Measurements from ENCODE around the gene ERG. TPM values are rescaled to one million over a fixed set of nuclear protein-coding genes. Genes with fewer than 3 reads are reported as not detected.

Gene ERG
- total and polyA plus RNA-seq, 2 of the 8 experiments (the other 6 are each of a cell fraction or from before 2014, with no cell fraction given) = 1.0 to 3.0 TPM

GRCh38 chr21:38479641-38480525 lies 18.4 kb downstream of the ERG start:
- H2AK5ac ChIP-seq (ENCODE audit: low read depth, low read length) = no peak overlapping the region
- H3K9ac ChIP-seq (replicated peaks in 1 of 4; ENCODE audit: extremely low read depth in 1 of 4, low read depth in 3 of 4, low read length in 3 of 4) = no peak overlapping the region
- CTCF ChIA-PET (ENCODE audit: partially characterized antibody) = no interaction called here
- H3K18ac ChIP-seq (ENCODE audit: extremely low read depth, low read length) = no peak overlapping the region
- no peak overlapping the region for H2BK120ac ChIP-seq (replicated peaks; ENCODE audit: low read depth, low read length)
- no peaks in the 10 kb centered on the region for H3K9me3 ChIP-seq (ENCODE audit: insufficient read depth in 2 of 2, low read depth in 1 of 2, low read length in 1 of 2)
- H3K27ac ChIP-seq (ENCODE audit: low read depth, low read length) = no peak overlapping the region
- H3K36me3 ChIP-seq (ENCODE audit: control insufficient read depth in 2 of 4, insufficient read depth in 4 of 4, low read length in 3 of 4) = no peaks in the 10 kb centered on the region
- H3K79me1 ChIP-seq (ENCODE audit: low read depth, low read length) = no peaks in the 10 kb centered on the region
- no peak overlapping the region for H2BK20ac ChIP-seq (ENCODE audit: low read length)
- no peak overlapping the region for H2BK5ac ChIP-seq (ENCODE audit: low read depth, low read length)
- POLR2A ChIA-PET (ENCODE audit: partially characterized antibody) = no interaction called here
- FAIRE-seq (no peak), DNase-seq (ENCODE audit: low read depth in 1 of 2, low spot score in 2 of 2) (no peak)
- H4K91ac ChIP-seq (replicated peaks; ENCODE audit: insufficient read length, low read length) = no peak overlapping the region
- no peak overlapping the region for H4K8ac ChIP-seq (ENCODE audit: extremely low read depth, insufficient read depth, low read length)
- 90% methylated on average over 12 of the region's 12 CpGs; no CpG with 5 or more reads in 1 of the 2 experiments for WGBS, 2 experiments (ENCODE audit: extremely low coverage in 1 of 2, insufficient coverage in 1 of 2, insufficient read length in 1 of 2, insufficient replicate concordance in 2 of 2, low coverage in 1 of 2, low lambda C conversion rate in 2 of 2, missing lambda C conversion rate in 1 of 2)
- H2AFZ ChIP-seq (ENCODE audit: low read length) = no peak overlapping the region
- no peaks in the 10 kb centered on the region for H3K23me2 ChIP-seq (ENCODE audit: low read depth, low read length)
- H2BK15ac ChIP-seq (ENCODE audit: low read length) = no peak overlapping the region
- H3K4me2 ChIP-seq (ENCODE audit: insufficient read depth in 1 of 2, low read depth in 2 of 2, low read length in 2 of 2) = no peak overlapping the region
- H3K4ac ChIP-seq (replicated peaks; ENCODE audit: insufficient read length, low read depth, low read length) = no peak overlapping the region
- H3K27me3 ChIP-seq (replicated peaks in 1 of 4; ENCODE audit: control insufficient read depth in 3 of 4, extremely low read depth in 1 of 4, insufficient read depth in 3 of 4, low read length in 3 of 4) = no peaks in the 10 kb centered on the region
- no peak overlapping the region for H3K4me3 ChIP-seq (ENCODE audit: extremely low read depth in 1 of 4, insufficient read depth in 2 of 4, low read depth in 3 of 4, low read length in 4 of 4)
- no peaks in the 10 kb centered on the region for H3K79me2 ChIP-seq (ENCODE audit: control insufficient read depth in 1 of 2, insufficient read depth in 2 of 2, low read length in 2 of 2)
- no peak overlapping the region for H4K5ac ChIP-seq (ENCODE audit: insufficient read length, low read depth, low read length)
- no peak overlapping the region for H2BK12ac ChIP-seq (ENCODE audit: low read depth, low read length)
- H3K23ac ChIP-seq (ENCODE audit: insufficient read length) = no peak overlapping the region
- peaks cover 0 to 2% (median 0%) of the 10 kb centered on the region in 4 experiments; a peak in 1 of 7 replicates for H3K4me1 ChIP-seq (replicated peaks in 1 of 4; ENCODE audit: control insufficient read depth in 3 of 4, insufficient read depth in 4 of 4, low read length in 3 of 4)
- H3K56ac ChIP-seq (replicated peaks; ENCODE audit: insufficient read length, low read depth, low read length) = no peak overlapping the region
- H3K14ac ChIP-seq (ENCODE audit: insufficient read length) = no peak overlapping the region
- no peaks in the 10 kb centered on the region for H4K20me1 ChIP-seq (replicated peaks in 1 of 2; ENCODE audit: control insufficient read depth in 1 of 2, insufficient read depth in 2 of 2, low read length in 2 of 2)
- TF ChIP-seq RXRA (IDR thresholded peaks at IDR 0.05; ENCODE audit: insufficient read depth, low read depth, low read length) (no peak), KDM5A (IDR thresholded peaks at IDR 0.05; ENCODE audit: low read length) (no peak), PHF8 (conservative IDR thresholded peaks at IDR 0.05; ENCODE audit: low read depth, low read length) (no peak), YY1 (IDR thresholded peaks at IDR 0.05; ENCODE audit: low read depth, low read length) (no peak)

Measured in H1 (cell line).